Gastroesophageal sphincter (tissue), 3 donors: ENCODE results near the gene CPED1.

ENCODE experiments used
- CTCF ChIP-seq, 4 experiments: fragments of 200-600 bp in 2 of 4; fragments of 450-650 bp in 2 of 4; sonication (generic) in 1 of 4; IDR thresholded peaks; one replicate each; pipeline ENCODE4 v1.5.1; 2017 to 2019; ENCODE audit warnings: antibody characterized with exemption in 4 of 4, mild to moderate bottlenecking in 2 of 4, moderate library complexity in 2 of 4
- EP300 ChIP-seq: sonication (generic); formaldehyde crosslinking; IDR thresholded peaks from one replicate; pipeline ENCODE4 v1.6.1; 2017; ENCODE audit warnings: antibody characterized with exemption, mild to moderate bottlenecking
- POLR2A ChIP-seq, 2 donors: fragments of 450-650 bp; IDR thresholded peaks; one replicate each; pipeline ENCODE4 v1.6.1; 2017; ENCODE audit warnings: antibody characterized with exemption in 2 of 2, mild to moderate bottlenecking in 2 of 2, moderate library complexity in 1 of 2
- POLR2AphosphoS5 ChIP-seq: sonication (generic); formaldehyde crosslinking; IDR thresholded peaks from one replicate; pipeline ENCODE4 v1.6.1; 2017; ENCODE audit warnings: antibody characterized with exemption

GRCh38 chr7:121344093-121344492 lies 355.6 kb downstream of the CPED1 start:
- TF ChIP-seq CTCF (IDR thresholded peaks at IDR 0.05) (no peak), POLR2A (IDR thresholded peaks at IDR 0.05) (no peak), EP300 (no peak), POLR2AphosphoS5 (no peak)
